Amniotic epithelial cell (primary cell): Measurements from ENCODE around the gene CLIC6.

Experiments used
- DNase-seq: peaks from one replicate; pipeline ENCODE4 v3.0.0-alpha.2; 2010; ENCODE audit warnings: low read depth

CLIC6 gene

DNA sequence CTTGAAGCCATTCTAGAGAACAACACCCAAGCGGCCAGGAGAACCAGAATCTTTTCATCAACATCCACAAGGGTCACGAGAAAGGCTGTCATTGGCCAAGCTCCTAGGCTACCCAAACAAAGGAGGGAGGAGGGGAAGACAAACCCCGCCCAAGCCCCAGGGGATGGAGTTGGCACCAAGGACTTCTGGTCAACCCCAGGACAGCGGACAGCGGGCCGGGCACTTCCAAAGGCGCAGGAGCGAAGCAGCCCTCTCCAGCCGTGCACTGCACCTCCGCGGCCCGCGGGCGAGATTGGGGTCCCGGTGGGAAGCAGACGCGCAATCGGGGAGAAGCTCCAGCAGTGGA lies at the start of gene CLIC6:
TSS of gene CLIC6 (plus strand) at position 192 of the 346 bp plus-strand sequence. CDS start 395 bp downstream, outside the sequence.
- no peak for DNase-seq

DNA sequence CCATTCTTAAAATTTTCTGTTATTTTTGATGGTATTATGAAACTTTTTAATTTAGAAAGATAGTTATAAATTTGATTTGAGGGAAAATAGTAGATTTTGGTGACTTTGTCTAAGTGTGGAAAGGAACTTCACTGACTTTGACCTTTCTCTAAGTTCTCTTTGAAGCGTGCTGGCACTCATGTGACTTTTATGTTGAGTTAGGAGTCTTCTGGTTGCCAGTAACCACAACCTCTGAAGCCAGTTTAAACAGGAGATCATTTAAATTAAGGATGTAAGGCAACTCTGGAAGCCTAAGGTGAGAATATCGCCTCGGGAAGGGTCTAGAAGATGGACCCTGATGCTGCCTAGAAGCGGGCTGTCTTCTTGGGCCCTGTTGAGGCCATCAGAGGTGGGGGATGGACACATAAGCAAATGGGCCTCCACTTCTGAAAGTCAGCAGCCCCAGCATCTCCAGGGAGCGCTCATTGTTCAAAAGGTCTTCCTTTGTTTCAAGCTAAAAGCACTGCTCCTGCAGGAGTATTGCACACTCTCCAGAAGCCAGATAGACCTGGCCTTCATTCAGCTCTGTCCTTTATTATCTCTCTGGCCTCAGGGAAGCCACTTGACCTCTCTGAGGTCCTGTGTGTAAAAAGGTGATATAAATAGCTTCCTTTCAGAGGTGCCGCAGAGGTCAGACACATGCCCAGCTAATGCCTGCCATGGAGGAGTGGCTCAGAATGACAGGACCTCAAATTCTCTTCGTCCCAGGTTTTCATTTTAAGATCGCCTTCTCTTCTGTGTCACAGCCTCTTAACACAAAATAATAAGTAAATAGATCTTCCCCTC lies 48.7 kb upstream of the CLIC6 start:
- DNase-seq = no peak

DNA sequence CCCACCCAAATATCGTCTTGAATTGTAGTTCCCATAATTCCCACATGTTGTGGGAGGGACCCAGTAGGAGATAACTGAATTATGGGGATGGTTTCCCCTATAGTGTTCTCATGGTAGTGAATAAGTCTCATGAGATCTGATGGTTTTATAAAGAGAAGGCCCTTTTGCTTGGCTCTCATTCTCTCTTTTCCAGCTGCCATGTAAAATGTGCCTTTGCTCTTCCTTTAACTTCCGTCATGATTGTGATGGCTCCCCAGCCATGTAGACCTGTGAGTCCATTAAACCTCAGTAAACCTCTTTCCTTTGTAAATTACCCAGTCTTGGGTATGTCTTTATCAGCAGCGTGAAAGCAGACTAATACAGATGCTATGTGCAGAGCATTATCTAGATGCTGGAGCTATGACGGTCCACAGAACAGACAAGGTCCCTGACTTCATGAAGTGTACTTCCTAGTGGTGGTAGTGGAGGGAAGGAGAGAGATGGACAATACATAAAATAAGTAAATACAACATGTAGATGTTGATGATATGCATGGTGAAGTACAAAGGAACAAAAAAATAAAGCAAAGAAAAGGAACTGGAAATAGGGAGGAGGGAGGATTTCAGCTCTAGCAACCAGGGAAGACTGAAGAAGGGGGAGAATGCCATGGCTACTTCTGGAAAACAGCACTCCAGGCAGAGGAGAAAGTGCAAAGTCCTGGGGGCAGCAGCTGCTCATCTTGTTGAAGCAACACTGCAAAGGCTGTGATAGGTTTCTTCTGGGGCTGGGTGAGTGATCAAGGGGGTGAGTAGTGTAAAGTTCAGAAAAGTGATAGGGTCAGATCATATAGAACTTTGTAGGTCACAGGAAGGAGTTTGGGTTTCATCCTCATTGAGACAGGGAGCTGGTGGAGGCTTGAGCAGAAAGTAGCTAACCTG lies 47.1 kb upstream of the CLIC6 start:
- no peak for DNase-seq

DNA sequence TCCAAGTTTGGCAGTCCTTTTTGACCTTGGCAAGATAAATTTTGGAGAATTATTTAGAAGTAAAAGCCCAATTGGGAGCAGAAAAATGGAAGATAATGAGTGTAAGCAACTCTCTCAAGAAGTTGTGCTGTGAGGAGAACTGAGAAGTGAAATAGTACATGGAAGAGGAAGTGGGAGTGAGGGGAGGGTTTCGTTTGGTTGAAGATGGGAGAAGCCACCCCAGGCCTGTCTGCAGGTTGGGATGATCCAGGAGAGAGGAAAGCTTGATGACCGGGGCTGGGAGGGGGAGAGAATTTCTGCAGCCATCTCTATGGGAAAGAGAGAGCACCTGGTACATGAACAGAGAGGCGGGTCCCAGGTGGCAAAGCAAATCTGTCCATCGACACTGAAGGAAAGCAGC lies 45.3 kb upstream of the CLIC6 start:
- no peak for DNase-seq

DNA sequence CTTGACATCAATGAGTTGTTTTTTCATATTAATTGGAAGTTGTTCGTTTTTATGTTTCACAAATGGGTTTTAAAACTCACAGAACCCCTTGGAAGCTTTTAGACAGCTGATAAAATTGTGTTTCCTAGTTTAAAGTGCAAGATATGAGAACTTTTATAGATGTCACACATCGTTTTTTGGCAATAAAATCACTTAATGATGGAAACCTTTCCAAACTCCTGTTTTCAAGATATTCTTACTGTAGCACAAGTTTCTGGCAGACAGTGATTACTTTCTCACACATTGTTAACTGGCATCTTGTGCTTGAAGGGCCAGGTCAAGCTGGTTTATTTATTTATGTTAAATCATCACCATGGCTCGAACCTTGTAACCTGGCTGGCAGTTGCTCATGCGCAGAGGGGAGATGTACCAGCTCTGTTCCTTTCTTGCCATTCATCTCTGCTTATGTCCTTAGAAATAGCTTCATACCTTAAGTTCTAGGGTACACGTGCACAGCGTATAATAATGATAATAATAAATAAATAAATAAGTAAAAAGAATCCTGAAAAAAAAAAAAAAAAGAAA lies 43.7 kb upstream of the CLIC6 start:
- DNase-seq = no peak

DNA sequence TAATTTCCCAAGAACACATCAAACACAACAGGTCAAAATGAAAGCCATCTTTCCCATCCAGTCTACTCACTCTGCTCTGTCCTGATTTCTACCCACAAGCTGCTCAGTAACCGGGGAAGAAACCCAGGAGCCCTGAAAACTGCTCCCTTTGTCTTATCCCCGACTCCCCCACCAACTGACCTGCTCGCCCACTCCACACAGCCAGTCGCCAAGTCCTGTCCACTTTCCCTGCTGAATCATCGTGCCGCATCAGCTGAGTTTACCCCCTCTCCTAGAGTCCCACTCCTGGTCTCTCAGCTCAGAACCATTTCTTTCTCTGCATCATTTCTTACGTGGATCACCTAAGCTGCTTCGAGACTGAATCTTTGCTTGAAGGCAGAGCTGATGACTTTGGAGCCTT lies 42.7 kb upstream of the CLIC6 start:
- no peak for DNase-seq

DNA sequence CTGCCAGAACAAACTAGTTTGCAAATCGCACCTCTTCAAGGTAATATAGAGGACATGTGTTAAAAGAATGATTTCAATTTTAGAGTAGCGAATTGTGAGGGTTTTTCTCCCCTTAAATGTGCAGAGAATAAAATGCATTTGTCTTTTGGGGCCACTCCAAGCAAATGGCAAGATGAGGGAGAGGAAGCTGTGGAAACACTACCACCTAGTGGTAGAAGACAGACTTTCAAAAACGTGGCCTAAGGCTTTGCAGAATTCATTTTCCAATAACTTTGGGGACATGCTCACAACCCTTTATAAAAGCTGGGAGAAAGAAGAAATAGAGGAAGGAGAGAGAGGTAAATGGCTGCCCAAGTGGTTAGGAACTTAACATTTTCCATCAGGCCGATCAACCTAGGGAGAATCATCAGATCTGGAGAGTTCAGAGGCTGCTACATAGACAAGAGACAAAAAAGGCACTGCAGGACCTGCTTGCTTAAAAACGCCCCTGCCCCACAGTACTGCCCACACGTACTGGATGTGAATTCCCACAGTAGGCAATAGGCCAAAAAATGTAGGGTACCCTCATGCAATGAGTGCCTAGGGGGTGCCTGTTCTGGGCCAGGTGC lies 38.2 kb upstream of the CLIC6 start:
- DNase-seq = peak; percentile 44

DNA sequence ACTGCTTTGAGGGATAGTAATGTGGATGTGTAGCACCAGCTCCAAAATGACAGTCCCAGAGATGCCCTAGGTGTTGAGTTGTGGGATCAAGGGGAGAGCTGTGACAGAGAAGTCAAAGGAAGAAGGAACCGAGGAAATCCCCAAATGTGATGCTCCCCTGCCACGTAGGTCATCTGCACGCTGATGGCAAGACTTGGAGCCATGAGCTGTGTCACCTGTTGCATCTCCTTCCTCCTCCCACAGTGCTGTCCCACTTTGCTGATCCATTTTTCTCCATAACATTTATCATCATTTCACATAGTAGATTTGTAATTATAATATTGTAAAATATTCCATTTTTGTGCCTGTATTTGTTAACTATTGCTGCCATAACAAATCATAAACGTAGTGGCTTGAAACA lies 36.3 kb upstream of the CLIC6 start:
- DNase-seq = no peak

DNA sequence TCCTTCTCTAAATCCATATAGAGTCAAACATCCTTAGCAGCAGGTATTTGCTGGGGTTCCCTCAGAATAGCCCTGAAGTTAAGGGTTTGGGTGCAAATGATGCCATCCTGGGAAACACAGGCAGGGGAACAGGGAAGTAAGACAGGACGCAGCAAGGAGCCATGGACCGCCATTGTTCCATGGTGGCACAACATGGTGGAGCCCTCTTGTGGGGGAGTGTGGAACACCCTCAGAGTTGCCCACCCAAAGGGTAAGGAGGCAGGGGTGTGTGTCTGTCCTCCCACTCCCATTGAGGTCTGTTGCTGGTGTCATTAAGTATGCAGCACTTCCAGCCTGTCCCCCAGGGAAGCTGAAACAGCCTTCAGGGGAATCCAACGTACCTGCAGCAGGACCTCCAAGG lies 33.5 kb upstream of the CLIC6 start:
- DNase-seq = no peak

DNA sequence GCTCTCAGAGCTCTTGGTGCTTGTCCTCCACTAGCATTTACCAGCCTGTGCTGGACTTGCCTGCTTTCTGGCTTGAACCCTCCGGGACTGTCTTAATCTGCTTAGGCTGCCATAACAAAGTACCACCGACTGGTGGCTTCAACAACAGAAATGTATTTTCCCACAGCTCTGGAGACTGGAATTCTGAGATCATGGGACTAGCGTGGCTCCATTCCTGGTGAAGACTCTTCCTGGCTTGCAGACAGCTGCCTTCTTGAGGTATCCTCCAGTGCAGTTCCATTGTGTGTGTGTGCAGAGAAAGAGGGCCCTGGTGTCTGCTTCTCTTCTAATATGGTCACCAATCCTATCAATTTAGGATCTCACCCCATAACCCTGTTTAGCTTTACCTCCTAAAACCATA lies 31.8 kb upstream of the CLIC6 start:
- no peak for DNase-seq

DNA sequence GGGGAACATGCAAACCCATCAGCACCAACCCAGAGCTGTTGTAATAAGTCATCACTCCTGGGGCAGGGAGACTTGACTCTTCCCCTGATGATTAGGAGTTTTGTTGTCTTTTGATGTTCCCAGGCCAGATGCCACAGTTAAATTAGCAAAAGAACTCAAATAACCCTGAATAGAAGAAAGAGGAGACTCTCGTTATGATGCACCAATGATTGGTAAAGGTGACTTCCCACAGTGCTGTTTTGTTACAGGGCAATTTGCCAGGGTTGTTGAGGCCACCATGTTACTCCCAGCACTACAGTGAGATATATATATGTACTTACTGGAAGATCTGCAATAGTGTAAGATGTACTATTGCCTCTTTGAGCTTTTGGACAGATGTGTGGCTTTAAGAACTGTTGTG lies 29.5 kb upstream of the CLIC6 start:
- DNase-seq = no peak

DNA sequence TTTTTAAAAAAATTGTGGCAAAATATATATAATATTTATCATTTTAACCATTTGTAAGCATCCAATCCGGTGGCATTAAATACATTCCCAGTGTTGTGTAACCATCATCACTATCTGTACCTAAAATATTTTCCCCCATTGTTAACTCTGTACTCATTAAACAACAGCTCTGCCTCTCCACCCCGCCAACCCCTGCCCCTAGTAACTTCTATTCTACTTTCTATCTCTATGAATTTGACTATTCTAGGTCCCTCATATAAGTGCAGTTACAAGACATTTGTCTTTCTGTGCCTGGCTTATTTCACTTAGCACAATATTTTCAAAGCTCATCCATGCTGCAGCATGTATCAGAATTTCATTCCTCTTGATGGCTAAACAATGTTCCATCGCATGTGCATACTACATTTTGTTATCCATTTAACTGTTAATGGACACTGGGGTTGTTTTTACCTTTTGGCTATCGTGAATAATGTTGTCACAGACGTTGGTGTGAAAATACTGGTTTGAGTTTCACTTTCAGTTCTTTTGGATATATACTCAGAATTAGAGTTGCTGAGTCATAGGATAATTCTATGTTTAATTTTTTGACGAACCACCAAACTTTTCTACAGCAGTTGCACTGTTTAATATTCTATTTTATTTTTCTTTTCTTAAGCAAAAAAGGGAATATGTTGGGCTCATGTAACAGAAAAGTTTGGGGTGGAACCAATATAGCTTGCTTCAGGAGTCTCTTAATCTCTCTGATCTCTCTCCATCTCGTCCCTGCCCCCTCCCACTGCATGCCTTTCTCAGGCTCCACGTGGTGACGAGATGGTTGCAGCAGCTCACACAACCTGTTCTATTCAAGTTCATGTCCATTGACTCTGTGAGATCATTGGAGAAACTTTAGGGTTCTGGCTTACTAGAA lies 28.7 kb upstream of the CLIC6 start:
- DNase-seq = no peak

DNA sequence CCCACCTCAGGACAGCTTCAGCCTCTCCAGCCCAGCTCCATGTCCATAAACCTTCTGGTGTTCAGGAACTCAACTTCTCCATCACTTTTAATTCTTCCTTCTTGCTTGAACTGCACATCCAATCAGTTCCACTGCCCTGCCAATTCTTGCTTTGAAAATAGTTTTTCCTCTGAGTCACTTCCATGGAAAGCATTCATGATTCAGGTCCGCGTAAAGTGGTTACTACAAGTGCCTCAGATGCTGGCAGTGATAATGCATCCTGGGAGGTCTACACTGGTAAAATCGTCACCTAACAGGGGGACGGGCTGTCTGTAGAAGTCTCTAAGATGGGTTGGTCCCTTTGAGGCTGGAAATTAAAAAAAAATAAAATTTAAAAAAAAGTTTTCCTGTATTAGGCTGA lies 27.9 kb upstream of the CLIC6 start:
- peak; percentile 70 for DNase-seq

DNA sequence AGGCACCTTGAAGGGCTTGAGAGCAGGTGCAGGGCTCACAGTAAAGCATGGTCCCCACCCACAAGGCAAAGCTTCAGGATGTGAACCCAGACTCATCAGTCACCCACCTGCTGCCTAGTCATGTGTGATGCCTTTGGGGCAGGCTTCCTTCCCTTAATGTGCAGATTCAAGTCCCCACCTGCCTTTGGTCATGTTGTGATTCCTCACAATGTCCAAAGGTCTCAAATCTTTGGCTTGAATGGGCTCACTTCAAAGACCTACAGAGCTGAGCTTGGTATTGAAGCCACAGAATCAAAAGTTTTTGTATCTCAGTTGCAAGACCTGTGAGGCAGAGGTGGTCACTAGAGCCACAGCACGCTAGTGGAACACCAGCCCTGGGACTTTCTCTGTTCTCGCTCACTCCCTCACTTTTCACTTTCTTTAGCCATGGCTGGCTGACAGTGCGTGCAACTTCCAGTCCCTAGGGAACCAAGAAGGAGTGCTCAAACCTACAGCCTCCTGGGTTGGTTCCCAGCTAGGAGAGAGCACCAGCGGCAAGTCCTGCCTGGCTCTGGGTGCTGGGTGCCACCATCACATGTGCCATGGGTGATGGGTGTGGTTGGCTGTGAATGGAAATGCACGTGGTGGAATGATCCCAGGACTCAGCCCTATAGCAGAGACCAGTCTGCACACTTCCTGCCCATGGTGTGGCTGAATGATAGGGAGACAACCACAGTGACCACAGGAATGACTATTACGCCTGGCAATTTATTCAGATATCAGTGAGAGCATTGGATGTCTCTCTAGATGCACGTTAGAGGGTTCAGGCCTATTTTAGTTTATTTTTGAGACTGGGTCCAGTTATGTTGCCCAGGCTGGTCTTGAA lies 26.4 kb upstream of the CLIC6 start:
- peak; percentile 61 for DNase-seq

DNA sequence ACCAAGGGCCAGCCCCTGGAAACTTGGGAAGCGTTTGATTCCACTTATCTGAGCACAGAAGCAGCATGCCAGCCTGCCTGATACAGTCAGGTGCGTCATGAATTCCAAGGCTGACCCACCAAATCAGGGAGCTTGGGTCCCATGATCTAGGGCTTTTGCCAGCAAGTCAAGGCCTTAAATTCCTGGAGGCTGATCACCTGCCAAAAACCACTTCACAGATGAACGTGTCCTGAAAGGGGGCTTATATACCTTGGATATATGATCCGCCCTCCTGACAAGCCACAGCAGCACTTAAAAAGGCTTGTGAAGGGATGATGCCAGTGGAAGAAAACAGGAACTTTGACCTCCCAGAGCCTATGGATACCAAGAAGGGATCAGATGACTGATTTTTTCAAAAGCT lies 24.0 kb upstream of the CLIC6 start:
- DNase-seq = no peak

DNA sequence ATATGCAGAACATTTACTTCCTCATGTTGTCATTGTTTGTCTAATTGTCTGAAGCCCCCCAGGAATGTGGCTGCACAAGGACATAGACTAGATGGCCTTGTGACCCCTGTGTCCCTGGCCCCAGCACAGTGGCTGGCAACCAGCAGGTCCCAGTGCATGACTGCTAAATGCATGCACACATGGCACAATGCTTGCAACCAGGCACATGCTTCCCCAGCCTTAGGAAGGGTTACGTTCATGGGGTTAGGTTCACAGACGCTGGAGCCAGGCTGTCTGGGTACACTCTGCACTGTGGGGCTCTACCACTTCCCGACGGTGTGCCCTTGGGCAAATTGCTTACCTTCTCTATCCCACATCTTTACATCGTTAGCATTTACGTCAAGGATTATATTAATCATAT lies 21.2 kb upstream of the CLIC6 start:
- no peak for DNase-seq

DNA sequence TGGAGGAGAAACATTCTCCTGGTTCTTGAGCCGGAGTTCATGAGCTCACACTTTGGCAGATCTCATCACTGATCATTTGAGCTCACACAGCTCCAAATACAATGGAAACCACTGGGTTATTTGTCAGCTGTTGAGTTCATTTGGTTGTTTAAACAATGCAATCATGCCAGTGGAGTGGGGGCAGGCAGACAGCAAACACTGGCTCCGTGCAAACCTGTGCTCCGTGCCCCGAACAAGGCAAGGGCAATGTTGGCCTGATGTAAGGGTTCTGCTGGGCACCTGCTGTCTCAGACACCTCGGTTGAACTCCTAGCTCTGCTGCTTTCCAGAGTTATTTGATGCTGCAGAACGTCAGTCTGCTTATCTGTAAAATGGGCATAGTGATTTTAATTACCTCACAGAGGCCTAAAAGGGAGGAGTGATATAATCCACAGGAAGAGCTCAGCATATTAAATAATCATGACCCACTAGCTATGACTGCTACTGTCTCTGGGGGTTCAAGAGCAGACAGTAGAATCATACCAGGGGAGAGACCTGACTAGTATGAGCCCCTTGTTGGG lies 20.0 kb upstream of the CLIC6 start:
- DNase-seq = no peak

DNA sequence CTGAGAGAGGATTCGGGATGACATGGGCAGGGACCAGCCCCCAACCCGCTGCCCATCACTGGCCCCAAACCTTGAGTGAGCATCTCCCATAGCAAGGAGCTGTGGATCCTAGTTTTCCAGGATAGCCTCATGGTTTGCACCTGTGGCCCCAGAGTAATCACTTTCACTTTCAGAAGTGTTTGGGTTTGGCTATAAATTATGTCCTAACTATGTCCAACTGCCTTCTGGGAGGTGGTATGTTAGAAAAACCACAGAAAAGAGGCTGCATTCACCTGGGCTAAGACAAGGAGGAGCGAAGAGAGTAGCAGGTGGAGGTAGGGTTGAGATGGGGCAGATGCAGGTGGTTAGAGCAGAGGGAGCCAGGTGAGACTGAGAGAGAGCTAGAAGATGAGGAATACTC lies 19.4 kb upstream of the CLIC6 start:
- DNase-seq = no peak

DNA sequence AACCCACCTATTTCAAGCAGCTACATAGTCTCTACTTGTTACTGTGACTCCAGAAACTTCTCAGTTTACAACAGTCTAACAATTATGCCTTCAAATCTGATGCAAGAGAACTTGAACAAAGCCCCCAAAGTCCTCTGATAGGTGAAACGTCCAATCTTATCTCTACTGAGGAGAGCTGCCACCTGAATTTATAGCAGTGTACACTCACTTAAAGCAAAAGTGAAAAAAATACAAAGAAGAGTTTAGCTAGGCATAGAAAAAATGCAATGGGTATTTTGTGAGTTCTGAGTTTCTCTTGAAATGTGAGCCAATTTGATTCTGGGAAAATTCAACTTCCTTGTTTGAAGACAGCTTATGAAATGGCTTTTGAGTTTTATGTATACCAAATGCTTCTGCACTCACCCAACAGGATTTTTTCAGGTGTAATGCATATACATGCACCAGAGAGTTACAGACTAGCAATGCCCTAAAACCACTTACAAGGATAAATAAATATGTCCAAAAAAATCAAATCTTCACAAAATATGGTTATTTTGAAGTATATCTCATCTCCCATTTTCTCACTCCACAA lies 17.8 kb upstream of the CLIC6 start:
- DNase-seq = no peak

DNA sequence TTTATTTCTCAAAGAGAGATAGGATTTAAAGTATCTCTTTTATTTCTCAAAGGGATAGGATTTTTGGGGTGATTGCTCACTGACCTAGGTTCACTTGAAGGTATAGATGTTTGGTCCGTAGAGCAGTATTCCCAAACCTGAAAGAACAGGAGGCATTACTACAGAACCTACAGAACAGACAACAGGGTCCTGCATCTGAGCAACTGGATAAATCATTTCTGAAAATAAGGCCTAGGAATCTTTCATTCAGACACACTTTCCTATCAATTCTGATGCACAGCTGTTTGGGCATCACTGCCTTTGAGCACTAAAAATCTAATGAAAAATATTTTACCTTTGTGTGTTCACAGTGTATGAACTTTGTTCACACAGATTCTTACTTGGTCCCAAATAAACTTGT lies 17.2 kb upstream of the CLIC6 start:
- DNase-seq = no peak
